DMS 273 (cell line): ENCODE data around the gene TBC1D7.
A peak's percentile ranks its signal among the peaks of the same experiment; 100 is the strongest.

ENCODE experiments used
- DNase-seq: peaks from one replicate; lab custom pipeline; 2025; ENCODE audit not compliant: unreplicated experiment; lab: John Stamatoyannopoulos, UW

The TBC1D7 gene

DNA sequence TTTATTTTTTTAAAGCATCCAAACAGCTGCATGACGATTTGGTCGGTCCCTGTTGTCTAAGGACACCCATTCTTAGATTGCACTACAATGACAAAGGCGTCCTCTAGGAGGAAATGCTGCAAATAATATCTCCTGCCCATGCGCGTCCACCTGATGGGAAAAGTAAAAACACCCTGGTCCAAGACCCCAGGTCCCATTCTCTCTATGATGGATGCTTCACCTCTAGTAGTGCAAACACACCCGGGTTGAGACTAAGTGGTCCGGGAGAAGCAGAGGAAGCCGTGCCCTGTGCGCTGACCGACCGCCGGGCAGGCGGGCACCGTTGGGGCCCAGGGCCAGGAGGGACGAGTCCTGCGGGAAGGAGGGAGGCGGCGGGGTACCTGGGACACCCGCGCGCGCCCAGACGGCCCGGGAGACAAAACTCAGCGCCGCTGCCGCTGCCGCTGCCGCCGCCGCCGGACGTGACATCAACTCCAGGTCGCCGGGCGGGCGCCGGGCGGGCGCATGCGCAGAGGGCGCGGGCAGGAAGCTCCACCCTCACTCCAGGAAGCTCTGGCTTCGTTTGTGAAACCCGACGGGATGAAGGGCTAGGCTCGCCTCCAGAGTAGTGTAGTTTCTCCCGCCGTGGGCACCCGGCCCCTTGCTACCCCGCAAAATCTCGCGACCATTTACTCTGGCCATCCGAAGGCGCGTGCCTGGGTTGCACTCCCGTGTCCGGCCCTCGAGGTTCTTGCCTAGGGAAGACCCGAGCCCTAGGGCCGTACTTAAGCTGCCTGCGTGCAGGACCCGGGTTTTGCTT, at the start of gene TBC1D7:
Gene TBC1D7 (minus strand): TSS at position 462 of the 799 bp plus-strand sequence. CDS start 1,639 bp downstream, outside the sequence.
- peak; percentile 95 for DNase-seq

DNA sequence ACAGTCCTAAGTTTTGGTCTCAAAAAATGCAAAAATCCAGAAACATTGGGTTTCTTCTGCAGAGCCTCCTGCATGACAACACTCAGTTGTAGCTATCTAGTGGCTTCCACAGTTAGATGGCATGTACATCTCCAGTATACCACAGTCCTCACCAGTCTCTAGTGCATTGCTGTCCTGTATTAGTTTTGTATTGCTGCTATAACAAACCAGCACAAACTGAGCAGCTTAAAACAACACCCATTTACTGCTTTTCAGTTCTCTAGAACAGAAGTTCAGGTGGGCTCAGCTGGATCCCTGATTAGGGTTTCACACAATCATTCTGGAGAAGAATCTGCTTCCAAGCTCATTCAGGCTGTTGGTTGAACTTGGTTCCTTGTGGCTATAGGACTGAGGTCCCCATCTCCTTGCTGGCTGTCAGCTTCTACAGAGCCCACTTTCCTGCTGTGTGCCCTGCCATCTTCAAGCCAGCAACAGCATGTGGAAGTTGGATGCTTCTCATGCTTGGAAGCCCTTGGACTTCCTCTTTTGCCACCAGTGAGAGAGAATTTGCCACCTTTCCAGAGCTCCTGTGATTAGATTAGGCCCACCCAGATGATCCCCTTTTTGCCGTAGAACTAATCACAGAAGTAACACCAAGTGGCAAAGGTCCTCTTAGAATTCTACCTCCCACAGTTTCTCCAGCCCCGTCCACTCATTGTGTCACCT, 48.9 kb upstream of the TBC1D7 start:
- no peak for DNase-seq

DNA sequence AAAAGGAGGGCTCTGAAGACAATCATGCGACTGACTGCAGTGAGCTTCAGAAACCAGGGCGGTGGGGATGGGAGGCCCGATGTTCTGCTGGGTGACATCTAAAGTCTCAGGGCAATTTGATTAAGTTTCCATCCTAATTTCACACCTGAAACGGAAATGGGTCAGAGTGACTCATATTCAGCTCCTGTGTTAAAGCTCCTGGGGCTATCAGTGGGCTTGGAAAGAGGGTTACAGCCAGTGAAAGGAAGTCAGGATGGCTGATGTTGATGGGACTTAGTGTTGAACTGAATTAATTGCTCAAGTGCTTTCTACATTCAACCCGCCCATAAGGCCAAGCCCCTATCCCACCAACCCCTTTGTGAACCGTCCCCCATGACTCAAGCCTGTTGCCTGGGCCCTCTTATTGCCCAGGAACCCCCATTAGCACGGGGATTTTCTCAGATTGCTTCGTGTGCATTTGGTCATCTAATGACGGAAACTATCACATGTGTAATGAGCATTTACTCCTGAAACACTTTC, 47.1 kb upstream of the TBC1D7 start:
- no peak for DNase-seq

DNA sequence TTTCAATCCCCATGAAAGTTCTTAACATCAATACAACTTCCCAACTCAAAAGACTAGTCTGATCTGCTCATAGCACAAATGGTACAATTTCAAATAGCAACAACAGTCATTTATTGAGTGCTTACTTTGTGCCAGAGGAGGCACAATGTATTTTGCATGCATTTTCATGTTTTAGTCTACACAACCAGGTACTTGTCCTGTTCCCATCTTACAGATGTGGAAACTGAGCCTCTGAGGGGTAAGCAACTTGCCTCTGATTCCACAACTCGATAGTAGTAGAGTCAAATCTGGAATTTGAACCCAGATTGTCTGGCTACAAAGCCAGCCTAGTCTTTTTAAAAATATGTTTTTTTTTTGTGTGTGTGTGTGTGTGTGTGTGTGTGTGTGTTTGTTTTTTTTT, 45.6 kb upstream of the TBC1D7 start:
- no peak for DNase-seq

DNA sequence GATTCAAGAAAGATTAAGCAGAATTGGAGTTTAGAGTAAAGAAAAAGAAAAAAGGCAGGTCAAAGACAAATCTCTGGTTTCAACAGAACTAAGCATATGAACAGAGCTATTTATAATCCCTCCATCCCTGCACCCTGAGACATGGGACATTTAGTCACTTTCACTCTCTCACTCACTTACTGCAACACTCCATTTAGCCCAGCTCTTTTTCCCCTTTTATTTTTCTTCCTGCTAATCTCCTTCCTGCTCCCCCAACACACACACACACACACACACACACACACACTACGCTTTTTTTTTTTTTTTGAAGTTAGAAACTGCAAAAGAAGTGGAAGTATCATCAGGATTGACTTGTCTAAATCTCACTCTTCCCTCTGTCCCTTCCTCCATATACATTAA, 45.1 kb upstream of the TBC1D7 start:
- no peak for DNase-seq

DNA sequence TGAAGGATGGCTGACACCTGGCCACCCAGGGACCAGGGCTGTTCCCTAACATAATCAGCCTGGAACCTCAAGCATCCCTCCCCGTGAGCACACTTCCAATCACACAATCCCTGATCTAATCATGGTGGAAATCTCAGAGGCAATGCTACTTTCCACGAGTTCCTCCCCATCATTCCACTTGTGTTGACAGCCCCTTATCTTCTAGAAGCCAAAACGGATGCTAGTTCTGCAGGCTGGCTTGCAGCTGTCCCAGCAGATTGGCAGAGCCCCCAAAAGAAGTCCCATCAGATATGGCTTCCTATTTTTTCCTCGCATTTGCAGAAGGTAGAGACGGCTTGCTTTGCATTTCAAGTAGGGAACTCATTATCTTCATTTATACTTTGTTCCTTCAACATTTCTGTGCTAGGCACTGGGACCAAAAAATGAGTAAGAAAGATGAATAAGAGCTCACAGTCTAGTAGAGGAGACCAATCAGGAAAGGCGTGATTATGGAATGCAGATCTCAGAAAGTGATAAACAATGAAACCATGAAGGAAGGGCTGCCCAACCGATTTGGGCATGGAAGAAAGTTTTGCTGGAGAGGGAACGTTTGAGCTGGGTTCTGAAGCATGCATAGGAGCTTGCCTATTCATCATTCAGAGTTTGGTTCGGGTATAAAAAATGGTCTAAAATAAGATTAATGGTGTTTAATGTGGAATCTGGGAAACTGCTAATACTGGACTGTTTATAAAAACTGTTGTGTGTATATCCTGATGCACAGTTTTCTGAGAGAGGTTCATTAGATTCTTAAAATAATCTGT, 44.6 kb upstream of the TBC1D7 start:
- DNase-seq: no peak

DNA sequence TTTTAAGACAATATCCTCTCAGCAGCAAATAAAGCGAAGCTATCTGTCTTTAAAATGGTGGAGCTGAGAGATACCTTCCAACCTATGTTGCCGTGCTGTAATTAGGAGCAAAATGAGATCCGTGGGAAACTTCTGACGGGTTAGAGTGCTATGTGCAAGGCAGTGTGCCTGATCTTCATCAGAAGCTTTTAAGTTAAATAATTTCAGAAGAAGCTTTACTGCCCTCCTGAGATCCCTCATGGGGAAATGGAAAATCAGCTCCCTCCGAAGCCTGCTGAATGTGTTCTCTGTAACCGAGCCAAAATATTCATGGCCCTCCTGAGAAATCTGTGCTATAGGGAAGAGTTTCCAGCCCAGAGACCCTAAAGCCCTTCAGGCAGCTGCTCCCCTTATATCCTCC, 43.7 kb upstream of the TBC1D7 start:
- no peak for DNase-seq

DNA sequence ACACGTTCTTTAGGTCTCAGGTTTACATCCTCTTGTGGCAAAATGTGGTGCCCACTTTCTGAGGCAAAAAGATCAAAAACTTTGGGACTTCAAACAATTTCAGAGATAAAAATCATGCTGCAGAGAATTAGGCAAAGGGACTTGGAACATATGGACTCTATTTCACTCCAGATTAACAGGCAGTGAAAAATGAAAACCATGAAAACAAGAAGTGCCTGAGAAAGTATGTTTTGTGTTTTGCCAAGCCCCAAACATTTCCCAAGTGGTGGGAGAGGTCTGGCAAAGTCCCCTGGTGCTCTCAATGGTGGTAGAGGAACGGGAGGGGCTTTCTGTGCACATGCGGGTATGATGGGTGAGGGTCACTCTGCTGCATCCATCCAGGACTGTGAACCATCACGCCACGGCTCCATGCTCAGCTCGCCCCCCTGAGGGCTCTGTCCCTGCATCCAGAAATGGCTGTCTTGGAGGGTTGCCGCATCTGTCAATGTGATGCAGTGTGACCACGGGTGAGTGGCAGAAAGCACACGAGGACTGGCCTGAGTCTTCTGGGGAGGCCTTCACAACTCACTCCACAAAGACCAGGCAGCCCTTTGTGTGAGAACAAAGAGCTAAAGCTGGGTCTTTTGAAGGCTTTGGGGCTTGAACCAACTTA, 43.2 kb upstream of the TBC1D7 start:
- no peak for DNase-seq

DNA sequence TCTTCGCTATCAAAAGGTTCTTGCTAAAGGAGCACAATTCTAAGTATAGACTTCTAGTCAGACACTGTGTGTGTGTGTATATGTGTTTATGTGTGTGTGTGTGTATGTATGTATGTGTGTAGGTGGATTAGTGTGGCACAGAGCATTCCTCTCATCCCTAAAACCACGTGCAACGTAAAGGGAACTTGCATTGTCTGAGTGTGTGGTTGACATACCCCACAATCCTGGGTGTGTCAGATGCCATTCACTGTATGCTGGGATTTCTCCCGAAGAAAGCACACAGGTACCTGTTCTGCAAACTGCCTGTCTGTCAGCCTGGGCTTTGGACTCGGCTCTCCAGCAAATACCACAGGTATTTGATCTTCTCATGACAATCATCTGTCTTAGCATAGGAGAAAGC, 42.3 kb upstream of the TBC1D7 start:
- no peak for DNase-seq

DNA sequence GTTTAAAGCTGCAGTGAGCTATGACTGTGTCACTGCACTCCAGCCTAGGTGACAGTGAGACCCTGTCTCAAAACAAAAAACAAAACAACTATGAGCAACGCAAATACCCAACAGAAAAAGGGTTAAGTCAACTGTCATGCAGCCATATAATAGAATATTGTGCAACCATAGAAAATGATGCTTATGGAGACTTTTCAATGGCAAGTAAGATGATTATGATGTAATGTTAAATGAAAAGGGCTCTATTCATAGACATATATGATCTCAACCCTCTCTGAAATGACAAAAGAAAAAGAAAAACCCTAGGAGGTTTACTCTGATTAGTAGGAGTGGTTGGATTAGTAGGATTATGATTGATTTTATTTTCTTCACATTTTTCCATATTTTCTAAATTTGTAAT, 41.3 kb upstream of the TBC1D7 start:
- DNase-seq: no peak

DNA sequence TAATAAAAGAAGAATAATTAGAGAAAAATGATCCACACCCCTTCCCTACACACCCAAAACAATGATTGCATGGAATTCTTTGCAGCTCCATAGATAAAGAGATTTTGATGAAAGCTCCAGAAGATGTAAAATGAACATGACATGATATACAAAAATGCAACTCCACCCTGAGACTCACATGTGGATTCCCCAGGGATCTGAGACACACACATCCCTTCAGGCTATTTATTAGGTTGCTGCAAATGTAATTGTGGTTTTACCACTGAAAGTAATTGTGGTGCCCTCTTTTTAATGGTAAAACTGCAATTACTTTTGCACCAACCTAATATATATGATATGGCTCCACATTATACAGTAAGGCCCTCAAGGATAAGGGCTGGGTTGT, 40.4 kb upstream of the TBC1D7 start:
- DNase-seq: no peak

DNA sequence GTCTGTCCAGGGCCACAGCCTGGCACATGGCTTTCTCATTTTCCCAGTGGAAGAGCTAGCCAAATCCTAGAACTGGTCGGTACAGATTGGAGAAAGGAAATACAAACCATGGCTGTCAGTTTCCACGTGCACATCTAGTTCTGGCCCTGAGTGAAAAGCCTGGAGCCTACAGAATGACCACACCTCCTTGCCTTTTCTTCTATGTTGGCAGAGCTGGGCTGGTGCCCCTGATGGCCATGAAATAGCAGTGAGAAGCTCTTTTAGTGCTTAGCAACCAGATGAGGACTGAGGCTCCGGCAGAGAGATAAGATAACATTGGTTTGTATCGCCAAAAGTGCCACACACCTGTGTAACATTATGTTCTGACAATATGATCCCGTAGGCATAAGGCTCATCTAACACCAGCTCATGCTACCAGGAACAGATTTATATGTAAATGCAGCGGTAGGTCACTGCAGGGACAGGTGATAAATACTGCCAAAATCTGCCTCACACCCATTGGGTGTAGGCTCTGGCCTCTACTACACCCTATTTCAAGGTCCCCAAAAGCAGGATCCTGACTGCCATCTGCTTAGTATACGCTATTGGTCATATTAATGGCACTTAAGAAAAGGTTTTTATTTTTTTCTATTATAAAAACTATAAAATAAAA, 39.9 kb upstream of the TBC1D7 start:
- DNase-seq: peak; percentile 31

DNA sequence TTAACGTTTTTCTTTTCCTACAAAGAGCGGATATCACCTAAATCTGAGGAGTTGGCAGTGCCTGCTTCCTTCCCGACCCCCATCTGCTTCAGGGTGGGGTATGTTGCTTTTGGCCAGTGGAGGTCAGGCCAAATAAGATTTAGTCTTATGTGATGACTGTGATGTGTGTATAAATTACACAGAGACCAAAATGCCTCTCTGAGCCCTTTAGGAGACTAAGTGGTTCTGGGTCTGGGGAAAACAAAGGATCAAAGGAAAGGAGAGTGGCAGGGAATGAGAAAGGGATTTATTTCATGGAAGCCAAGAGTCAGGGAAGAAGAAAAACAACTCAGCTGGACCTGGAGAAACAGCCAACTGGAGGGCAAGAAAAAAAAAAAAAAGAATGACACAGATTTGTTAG, 39.1 kb upstream of the TBC1D7 start:
- DNase-seq: no peak

DNA sequence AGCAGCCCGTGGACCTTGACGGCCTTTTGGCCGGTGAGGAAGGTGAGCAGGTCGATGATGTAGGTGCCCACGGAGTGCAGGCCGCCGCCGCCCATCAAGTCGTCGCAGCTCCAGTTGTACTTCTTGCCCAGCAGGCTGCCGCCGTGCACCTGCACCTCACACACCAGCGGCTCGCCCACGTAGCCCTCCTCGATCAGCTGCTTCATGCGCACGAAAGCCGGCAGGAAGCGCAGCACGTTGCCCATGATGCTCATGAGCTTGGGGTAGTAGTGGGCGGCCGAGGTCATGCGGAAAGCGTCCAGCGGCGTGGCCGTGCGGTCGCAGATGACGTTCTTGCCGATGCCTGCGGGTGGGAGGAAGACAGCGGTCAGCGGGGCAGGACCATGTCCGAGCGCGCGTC, 37.0 kb upstream of the TBC1D7 start:
- no peak for DNase-seq

DNA sequence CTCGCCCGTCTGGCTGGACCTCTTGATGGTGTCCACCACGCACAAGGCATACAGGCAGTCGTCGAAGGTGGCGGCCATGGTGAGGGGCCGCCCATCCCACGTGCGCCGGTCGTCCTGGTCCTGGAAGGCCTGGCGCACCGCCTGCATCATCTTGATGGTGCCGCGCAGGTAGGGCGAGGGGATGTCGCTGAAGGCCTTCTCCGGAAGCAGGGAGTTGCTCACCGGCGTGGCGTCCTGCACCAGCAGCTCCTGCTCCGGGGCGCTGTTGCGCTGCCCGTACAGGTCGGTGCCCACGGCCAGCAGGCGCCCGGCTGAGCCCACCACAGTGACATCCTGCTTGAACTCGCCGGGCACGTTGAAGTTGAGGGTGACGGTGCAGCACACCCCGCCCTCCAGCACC, 36.5 kb upstream of the TBC1D7 start:
- no peak for DNase-seq

DNA sequence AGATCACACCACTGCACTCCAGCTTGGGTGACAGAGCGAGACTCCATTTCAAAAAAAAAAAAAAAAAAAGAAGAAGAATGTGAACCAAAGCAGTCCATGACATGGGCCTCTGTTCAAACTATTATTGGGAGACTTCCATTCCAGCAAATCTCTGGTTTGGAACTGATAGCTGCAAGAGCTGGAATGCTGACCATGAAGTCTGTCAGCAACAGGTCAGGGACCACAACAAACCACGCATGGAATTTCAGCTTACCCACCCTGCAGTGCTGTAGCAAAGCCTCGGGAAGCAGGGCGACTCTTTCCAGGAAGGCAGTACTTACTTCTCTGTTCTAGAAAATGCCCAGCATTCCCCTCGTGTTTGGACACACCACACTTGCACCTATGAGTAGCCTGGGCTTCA, 34.1 kb upstream of the TBC1D7 start:
- DNase-seq: no peak

DNA sequence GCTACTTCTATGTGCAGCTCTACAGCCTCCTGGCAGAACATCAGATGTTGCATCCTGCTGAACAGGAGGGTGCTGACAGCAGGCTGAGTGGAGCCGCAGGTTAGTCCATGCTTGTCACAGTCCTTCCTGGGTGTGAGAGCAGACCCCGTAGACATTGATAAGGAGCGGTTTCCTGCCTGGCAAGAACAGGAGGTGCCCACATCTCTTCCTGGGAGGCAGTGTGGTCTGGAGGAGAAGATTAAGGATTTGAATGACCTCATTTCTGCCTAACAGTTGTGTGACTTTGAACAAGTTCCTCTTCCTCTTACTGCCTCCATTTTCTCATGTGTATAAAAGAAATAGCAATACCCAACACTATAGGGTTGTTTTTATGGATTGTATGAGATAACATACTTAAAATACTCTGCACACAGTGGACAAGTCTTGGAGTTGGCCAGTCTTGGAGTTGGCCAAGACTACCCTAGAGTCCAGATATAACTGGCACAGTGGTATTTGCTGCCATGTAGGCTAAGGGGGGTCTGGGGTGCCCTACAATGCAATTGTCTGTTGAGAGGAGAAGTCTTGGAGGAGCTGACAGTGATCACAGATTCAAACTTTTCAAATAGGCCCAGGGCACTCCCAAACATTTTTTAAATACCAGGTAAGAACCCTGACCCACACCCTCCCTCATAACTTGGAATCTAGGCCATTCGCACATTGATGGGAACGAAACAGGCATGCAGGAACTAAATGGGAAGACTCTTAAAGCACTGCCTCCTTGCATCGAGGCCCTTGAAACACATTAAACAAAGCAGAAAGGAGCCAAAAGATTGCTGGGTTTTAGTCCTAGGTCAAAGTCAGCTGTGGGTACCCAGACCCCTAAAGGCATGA, 32.6 kb upstream of the TBC1D7 start:
- DNase-seq: no peak

DNA sequence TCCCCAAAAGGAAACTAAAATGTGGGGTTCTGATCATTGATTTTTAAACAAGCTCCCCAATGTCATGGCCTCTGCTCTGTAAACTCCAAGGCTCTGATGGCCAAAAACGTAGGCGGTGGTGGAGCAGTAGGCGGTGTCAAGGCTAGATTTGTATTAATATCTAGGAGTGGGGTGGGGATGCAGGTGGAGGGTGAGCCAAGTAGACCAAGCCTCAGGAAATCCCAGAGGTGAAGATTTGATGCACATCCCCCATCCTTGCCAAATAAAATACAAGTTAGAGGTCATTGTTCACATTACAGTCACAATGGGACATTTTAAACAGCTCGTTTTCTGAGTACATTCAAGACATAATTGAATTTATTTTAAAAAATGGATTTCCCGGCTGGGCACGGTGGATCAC, 30.9 kb upstream of the TBC1D7 start:
- no peak for DNase-seq

DNA sequence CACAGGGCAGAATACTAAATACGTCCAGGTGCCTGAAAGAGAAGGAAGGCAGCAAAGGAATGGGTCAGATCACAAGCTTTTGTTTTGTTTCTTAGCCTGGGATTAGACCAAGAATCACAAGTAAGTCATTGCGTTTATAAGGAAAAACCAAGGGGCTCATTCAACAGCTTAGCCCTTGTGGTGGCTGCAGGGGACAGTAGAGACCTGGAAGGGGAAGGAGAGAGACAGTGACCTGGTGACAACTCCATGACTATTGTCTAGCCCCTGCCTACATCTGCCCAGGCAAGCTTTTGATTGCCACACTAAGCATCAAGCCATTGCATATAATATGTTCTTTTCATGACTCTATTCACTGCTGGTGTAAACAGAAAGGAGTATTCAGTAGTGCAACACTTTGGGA, 30.2 kb upstream of the TBC1D7 start:
- no peak for DNase-seq
